ENCODE data around the gene MINAR2.
A peak's percentile ranks its signal among the peaks of the same experiment; 100 is the strongest.

Gene MINAR2

GRCh38 chr5:129748913-129749880, 1.3 kb downstream of the MINAR2 start:
- H2AFZ ChIP-seq (ENCODE audit: low read depth, low read length): no peak overlapping the region
- no peak overlapping the region for H3K9ac ChIP-seq (ENCODE audit: low read length)
- no peak overlapping the region for H3K27ac ChIP-seq (ENCODE audit: low read length)
- H3K79me2 ChIP-seq (ENCODE audit: low read length): no peaks in the 10 kb centered on the region
- H3K4me2 ChIP-seq (ENCODE audit: low read length): no peak overlapping the region
- H3K9me3 ChIP-seq (ENCODE audit: insufficient read depth, low read length): no peaks in the 10 kb centered on the region
- H3K4me1 ChIP-seq (ENCODE audit: low read length): no peaks in the 10 kb centered on the region
- TF ChIP-seq CTCF (IDR thresholded peaks at IDR 0.05; ENCODE audit: low read depth, low read length) (no peak), EZH2phosphoT487 (IDR thresholded peaks at IDR 0.05; ENCODE audit: low read depth) (no peak)
- no peaks in the 10 kb centered on the region for H3K36me3 ChIP-seq (replicated peaks; ENCODE audit: low read depth, low read length)
- no peaks in the 10 kb centered on the region for H4K20me1 ChIP-seq (ENCODE audit: insufficient read depth, low read length)
- no peaks in the 10 kb centered on the region for H3K27me3 ChIP-seq (ENCODE audit: low read depth, low read length)
- H3K4me3 ChIP-seq (ENCODE audit: low read length): no peak overlapping the region

- H4K20me1 ChIP-seq (ENCODE audit: insufficient read depth, low read length): no peaks in the 10 kb centered on the region
- no peak overlapping the region for H3K27ac ChIP-seq (ENCODE audit: low read length)
- no peak overlapping the region for H3K4me2 ChIP-seq (ENCODE audit: low read length)
- H3K36me3 ChIP-seq (replicated peaks; ENCODE audit: low read depth, low read length): no peaks in the 10 kb centered on the region
- H2AFZ ChIP-seq (ENCODE audit: low read depth, low read length): 0 out of 2 replicates have a peak overlapping the region, but pooled peaks have one; percentile 30
- TF ChIP-seq CTCF (IDR thresholded peaks at IDR 0.05; ENCODE audit: low read depth, low read length): no peak
- no peak for TF ChIP-seq EZH2phosphoT487 (IDR thresholded peaks at IDR 0.05; ENCODE audit: low read depth)
- no peak overlapping the region for H3K4me3 ChIP-seq (ENCODE audit: low read length)
- H3K27me3 ChIP-seq (ENCODE audit: low read depth, low read length): no peaks in the 10 kb centered on the region
- no peaks in the 10 kb centered on the region for H3K9me3 ChIP-seq (ENCODE audit: insufficient read depth, low read length)
- no peaks in the 10 kb centered on the region for H3K4me1 ChIP-seq (ENCODE audit: low read length)
- no peak overlapping the region for H3K9ac ChIP-seq (ENCODE audit: low read length)
- H3K79me2 ChIP-seq (ENCODE audit: low read length): no peaks in the 10 kb centered on the region
Measured at GRCh38 chr5:129760636-129761325, 12.9 kb downstream of the MINAR2 start.

GRCh38 chr5:129763651-129764050, 15.8 kb downstream of the MINAR2 start:
- no peak for TF ChIP-seq EZH2phosphoT487 (IDR thresholded peaks at IDR 0.05; ENCODE audit: low read depth)
- no peak for TF ChIP-seq CTCF (IDR thresholded peaks at IDR 0.05; ENCODE audit: low read depth, low read length)
- Histone ChIP-seq H3K4me1 (ENCODE audit: low read length) (peaks cover 5% of the 10 kb centered on the region; the same call in 1 of the 2 replicates), H3K9ac (ENCODE audit: low read length) (no peak overlapping the region), H4K20me1 (ENCODE audit: insufficient read depth, low read length) (no peaks in the 10 kb centered on the region), H2AFZ (ENCODE audit: low read depth, low read length) (no peak overlapping the region), H3K79me2 (ENCODE audit: low read length) (no peaks in the 10 kb centered on the region), H3K27ac (ENCODE audit: low read length) (no peak overlapping the region), H3K36me3 (replicated peaks; ENCODE audit: low read depth, low read length) (no peaks in the 10 kb centered on the region), H3K4me2 (ENCODE audit: low read length) (no peak overlapping the region), H3K27me3 (ENCODE audit: low read depth, low read length) (no peaks in the 10 kb centered on the region), H3K9me3 (ENCODE audit: insufficient read depth, low read length) (no peaks in the 10 kb centered on the region), H3K4me3 (ENCODE audit: low read length) (no peak overlapping the region)

DNA sequence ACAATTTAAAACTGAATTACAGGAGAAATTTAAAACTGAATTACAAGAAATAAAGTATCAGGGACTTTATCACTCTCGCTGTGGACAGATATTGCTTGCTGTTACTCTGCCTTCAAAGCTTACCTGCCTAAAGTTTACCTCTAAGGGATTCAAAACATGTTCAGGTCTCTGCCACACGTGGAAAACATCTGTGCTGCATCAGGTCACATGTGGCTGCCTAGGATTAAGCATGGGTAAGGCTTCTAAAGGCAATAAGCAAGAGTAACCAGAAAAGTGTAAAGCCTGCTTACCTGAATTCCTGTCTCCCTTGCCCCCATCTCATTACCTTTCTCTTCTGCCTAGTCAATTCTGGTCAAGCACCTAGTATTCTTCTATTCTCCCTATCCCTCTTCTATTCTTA, 18.9 kb downstream of the MINAR2 start:
- Histone ChIP-seq H3K79me2 (ENCODE audit: low read length) (no peaks in the 10 kb centered on the region), H3K4me1 (ENCODE audit: low read length) (peaks cover 11% of the 10 kb centered on the region; the same call in 1 of the 2 replicates), H3K4me2 (ENCODE audit: low read length) (no peak overlapping the region; the same call in 1 of the 2 replicates), H3K4me3 (ENCODE audit: low read length) (no peak overlapping the region), H3K27ac (ENCODE audit: low read length) (no peak overlapping the region), H3K36me3 (replicated peaks; ENCODE audit: low read depth, low read length) (no peaks in the 10 kb centered on the region), H3K27me3 (ENCODE audit: low read depth, low read length) (no peaks in the 10 kb centered on the region), H3K9ac (ENCODE audit: low read length) (no peak overlapping the region), H2AFZ (ENCODE audit: low read depth, low read length) (no peak overlapping the region), H3K9me3 (ENCODE audit: insufficient read depth, low read length) (no peaks in the 10 kb centered on the region), H4K20me1 (ENCODE audit: insufficient read depth, low read length) (no peaks in the 10 kb centered on the region)
- TF ChIP-seq EZH2phosphoT487 (IDR thresholded peaks at IDR 0.05; ENCODE audit: low read depth) (no peak), CTCF (IDR thresholded peaks at IDR 0.05; ENCODE audit: low read depth, low read length) (no peak)

All from OCI-LY3 (cell line).